DMS114 treated with DMSO at 0.1 percent for 48 hours (cell line): ENCODE data around the gene C20orf96.
"Not testable (repeated sequence)": the region's sequence is repeated elsewhere in the genome, so short reads cannot be mapped to it uniquely, and the experiment has no call there.

Experiments
- DNase-seq: peaks from one replicate; lab custom pipeline; 2025; ENCODE audit not compliant: unreplicated experiment; lab: John Stamatoyannopoulos, UW

The C20orf96 gene

GRCh38 chr20:242905-243304 lies 47.6 kb downstream of the C20orf96 start:
- DNase-seq = no peak

- no peak for DNase-seq
Observed at GRCh38 chr20:237929-238328, 52.6 kb downstream of the C20orf96 start.

DNA sequence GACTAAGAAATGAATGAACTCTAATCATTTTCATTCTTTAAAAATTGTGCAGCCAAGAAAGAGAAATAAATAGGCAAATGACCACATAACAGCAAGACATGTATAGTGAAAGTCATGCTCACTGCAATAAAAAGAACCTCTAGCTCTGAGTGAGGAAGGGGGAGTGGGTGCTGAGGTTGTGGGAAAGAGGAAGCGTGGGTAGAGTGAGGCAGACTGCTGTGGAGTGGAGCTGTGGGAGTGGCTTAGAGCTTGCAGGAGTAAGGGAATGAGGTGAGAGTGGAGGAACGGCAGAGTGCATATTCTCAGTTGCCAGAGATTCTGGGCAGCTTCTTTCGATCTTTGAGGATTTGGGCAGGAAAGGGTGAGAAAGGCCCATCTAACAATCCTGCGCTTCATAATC lies 53.1 kb downstream of the C20orf96 start:
- no peak for DNase-seq

GRCh38 chr20:235891-236290 lies 54.7 kb downstream of the C20orf96 start:
- DNase-seq = no peak

DNA sequence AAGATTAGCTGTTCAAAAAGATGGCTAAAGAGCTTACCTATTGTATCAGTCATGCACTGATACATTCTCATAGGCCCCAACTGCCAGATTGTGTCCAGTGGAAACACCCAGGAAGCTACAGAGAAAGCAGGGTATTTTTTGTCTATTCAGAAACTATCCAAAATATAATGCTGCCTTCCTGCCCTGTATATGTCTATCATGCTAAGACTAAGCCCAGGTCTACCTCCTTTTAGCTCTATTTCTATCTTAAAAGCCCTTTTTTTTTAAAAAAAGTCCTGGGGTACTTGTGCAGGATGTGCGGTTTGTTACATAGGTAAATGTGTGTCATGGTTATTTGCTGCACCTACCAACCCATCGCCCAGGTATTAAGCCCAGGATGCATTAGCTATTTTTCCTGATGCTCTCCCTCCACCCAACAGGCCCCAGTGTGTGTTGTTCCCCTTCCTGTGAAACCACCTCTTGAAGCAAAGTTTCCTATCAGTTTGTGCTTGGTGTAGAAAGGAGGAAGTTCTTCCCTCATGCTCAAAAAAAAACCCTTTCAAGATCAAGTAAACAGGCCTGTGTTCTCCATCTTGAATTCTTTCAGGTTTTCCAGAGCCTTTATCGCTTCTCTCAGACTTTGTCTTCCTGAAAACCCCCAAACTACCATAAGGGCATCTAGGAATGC lies 63.0 kb downstream of the C20orf96 start:
- no peak for DNase-seq

- DNase-seq = no peak
Observed at GRCh38 chr20:226958-227357, 63.6 kb downstream of the C20orf96 start, which contains the start of gene DEFB129. DEFB129 (plus strand) TSS chr20:227258; CDS start chr20:227289, 31 bp downstream.

DNA sequence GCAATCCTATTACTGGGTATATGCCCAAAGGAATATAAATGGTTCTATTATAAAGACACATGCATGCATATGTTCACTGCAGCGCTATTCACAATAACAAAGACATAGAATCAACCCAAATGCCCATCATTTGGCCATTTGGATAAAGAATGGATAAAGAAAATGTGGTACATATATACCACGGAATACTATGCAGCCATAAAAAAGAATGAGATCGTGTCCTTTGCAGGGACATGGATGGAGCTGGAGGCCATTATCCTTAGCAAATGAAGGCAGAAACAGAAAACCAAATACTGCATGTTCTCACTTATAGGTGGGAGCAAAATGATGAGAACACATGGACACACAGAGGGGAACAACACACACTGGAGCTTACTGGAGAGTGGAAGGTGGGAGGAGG lies 64.7 kb downstream of the C20orf96 start:
- DNase-seq = not testable (repeated sequence)

- no peak for DNase-seq
Observed at GRCh38 chr20:221258-221830, 69.2 kb downstream of the C20orf96 start.
